ENCODE data around the gene FLNB.

Gene FLNB

GRCh38 chr3:58016710-58017109 is 8.5 kb downstream of the FLNB start:
- H3K4me3 ChIP-seq (ENCODE audit: low read depth, low read length): no peak overlapping the region
- peaks cover 5% of the 10 kb centered on the region; the same call in 1 of the 2 replicates for H3K4me1 ChIP-seq
- TF ChIP-seq CTCF (IDR thresholded peaks at IDR 0.05; ENCODE audit: low read depth, low read length): no peak
- H3K27me3 ChIP-seq: no peaks in the 10 kb centered on the region
- no peak for DNase-seq
- no peaks in the 10 kb centered on the region for H3K9me3 ChIP-seq
- no peaks in the 10 kb centered on the region for H3K36me3 ChIP-seq

DNA sequence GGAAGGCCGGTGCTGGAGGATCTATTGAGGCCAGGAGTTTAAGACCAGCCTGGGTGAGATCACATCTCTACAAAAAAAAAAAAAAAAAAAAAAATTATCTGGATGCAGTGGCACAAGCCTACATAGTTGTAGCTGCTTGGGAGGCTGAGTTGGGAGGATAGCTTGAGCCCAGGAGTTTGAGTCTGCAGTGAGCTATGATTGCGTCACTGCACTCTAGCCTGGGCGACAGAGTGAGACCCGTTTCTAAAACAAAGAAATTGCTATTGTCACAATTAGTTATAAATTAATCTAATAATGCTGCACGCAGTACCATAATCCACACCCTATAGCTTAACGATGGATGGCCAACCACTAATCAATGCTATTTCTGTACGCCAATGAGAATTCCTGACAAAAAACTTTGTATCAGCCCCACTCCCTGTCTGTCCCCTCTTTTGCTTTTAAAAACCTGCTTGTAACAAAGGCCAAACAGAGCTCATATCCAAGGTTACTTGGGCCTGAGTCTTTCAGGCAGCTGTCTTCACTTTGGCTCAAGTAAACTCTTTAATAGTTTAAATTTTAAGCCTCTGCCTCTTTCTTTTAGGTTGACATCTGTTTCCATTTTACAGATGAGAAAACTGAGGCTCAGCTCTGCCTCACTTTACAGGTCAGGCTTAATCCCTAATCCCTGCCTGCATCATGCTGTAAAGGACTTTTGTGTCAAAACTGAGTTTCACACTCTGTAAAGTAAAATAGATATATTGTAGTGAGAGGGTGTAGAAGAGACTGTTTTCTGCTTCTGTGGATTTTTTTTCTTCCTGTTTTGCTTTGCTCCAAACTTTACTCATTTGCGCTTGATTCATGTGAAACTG is 10.9 kb downstream of the FLNB start:
- Histone ChIP-seq H3K4me3 (ENCODE audit: low read depth, low read length) (no peak overlapping the region), H3K4me1 (no peaks in the 10 kb centered on the region; the same call in 1 of the 2 replicates), H3K27me3 (no peaks in the 10 kb centered on the region), H3K36me3 (no peaks in the 10 kb centered on the region), H3K9me3 (no peaks in the 10 kb centered on the region)
- TF ChIP-seq CTCF (IDR thresholded peaks at IDR 0.05; ENCODE audit: low read depth, low read length): no peak
- no peak for DNase-seq

GRCh38 chr3:58020783-58021071 is 12.5 kb downstream of the FLNB start:
- H3K27me3 ChIP-seq: no peaks in the 10 kb centered on the region
- no peak for DNase-seq
- H3K4me3 ChIP-seq (ENCODE audit: low read depth, low read length): no peak overlapping the region
- no peaks in the 10 kb centered on the region for H3K4me1 ChIP-seq
- TF ChIP-seq CTCF (IDR thresholded peaks at IDR 0.05; ENCODE audit: low read depth, low read length): no peak
- H3K9me3 ChIP-seq: no peaks in the 10 kb centered on the region
- H3K36me3 ChIP-seq: no peaks in the 10 kb centered on the region

DNA sequence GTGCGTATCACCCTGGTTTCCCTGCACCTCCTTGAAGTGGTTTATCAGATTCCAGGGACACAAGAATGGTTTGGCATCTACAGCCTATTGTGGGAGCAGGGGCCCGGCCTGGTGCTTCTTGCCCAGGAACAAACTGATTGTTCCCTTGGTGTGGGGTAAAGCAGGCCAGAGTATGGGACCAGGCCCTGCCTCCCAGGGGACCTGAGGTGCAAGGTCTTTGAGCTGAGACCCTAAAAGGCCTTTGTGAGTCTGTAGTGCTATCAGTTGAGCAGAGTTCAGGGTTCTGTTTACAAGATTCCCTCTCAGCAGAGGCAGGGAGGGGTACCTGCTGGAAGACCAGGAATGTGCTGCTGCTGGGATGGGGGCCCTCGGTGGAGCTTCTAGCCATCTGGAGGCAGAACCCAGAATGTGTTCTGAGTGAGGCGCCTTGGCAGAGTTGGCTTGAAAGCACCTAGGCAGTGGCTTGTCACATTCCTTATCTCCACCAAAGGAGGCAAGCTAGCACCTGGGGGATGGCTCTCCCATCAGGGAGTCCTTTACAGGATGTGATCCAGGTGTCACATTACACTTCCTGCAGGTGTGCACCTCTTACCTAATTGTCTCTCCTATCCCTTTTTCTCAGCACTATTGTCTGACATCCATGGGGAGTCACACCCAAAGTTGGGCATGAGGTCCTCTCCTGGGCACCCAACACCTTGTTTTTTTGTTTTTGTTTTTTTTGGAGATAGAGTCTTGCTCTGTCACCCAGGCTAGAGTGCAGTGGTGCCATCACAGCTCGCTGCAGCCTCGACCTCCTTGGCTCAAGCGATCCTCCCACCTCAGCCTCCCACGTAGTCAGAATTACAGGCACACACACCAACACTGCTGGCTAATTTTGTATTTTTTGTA is 13.1 kb downstream of the FLNB start:
- H3K4me1 ChIP-seq: no peaks in the 10 kb centered on the region

GRCh38 chr3:58021962-58022361 is 13.7 kb downstream of the FLNB start:
- H3K9me3 ChIP-seq: no peaks in the 10 kb centered on the region
- no peaks in the 10 kb centered on the region for H3K4me1 ChIP-seq
- no peaks in the 10 kb centered on the region for H3K36me3 ChIP-seq
- no peak for DNase-seq
- TF ChIP-seq CTCF (IDR thresholded peaks at IDR 0.05; ENCODE audit: low read depth, low read length): no peak
- H3K4me3 ChIP-seq (ENCODE audit: low read depth, low read length): no peak overlapping the region
- no peaks in the 10 kb centered on the region for H3K27me3 ChIP-seq

More for the DNA sequence above, 13.1 kb downstream of the FLNB start:
- H3K36me3 ChIP-seq: no peaks in the 10 kb centered on the region
- no peak for TF ChIP-seq CTCF (IDR thresholded peaks at IDR 0.05; ENCODE audit: low read depth, low read length)
- no peaks in the 10 kb centered on the region for H3K27me3 ChIP-seq
- DNase-seq: no peak
- no peaks in the 10 kb centered on the region for H3K9me3 ChIP-seq
- H3K4me3 ChIP-seq (ENCODE audit: low read depth, low read length): no peak overlapping the region

GRCh38 chr3:58022490-58022889 is 14.3 kb downstream of the FLNB start:
- no peaks in the 10 kb centered on the region for H3K9me3 ChIP-seq
- H3K4me3 ChIP-seq (ENCODE audit: low read depth, low read length): no peak overlapping the region
- H3K36me3 ChIP-seq: no peaks in the 10 kb centered on the region
- no peaks in the 10 kb centered on the region for H3K4me1 ChIP-seq
- no peak for DNase-seq
- no peaks in the 10 kb centered on the region for H3K27me3 ChIP-seq
- no peak for TF ChIP-seq CTCF (IDR thresholded peaks at IDR 0.05; ENCODE audit: low read depth, low read length)
